Osteoblast (primary cell): ENCODE measurements around the gene PBX1. TPM values are rescaled to one million over a fixed set of nuclear protein-coding genes. Genes with fewer than 3 reads are reported as not detected.
A peak's percentile ranks its signal among the peaks of the same experiment; 100 is the strongest.

Source experiments
- DNase-seq: peaks from one replicate; pipeline ENCODE4 v3.0.0; 2011; ENCODE audit warnings: low spot score, mixed read lengths; ENCODE audit not compliant: insufficient read length; ENCODE audit errors: missing footprints
- H2AFZ ChIP-seq: 2 replicates; pipeline ENCODE4 v1.6.0; 2011; ENCODE audit warnings: mild to moderate bottlenecking, low read length
- H3K27ac ChIP-seq: 2 replicates; pipeline ENCODE4 v1.5.1; 2011; ENCODE audit warnings: mild to moderate bottlenecking, low read depth, low read length, moderate library complexity
- H3K27me3 ChIP-seq: 2 replicates; pipeline ENCODE4 v1.6.0; 2012; ENCODE audit warnings: mild to moderate bottlenecking, control low read depth, inconsistent platforms, low read length, moderate library complexity; ENCODE audit not compliant: insufficient read depth
- H3K36me3 ChIP-seq: 2 replicates; pipeline ENCODE4 v1.5.1; 2011; ENCODE audit warnings: mild to moderate bottlenecking, low read length, control low read depth, moderate library complexity; ENCODE audit not compliant: insufficient read depth
- H3K4me1 ChIP-seq: 2 replicates; pipeline ENCODE4 v1.5.1; 2011; ENCODE audit warnings: mild to moderate bottlenecking, low read length, control low read depth, moderate library complexity; ENCODE audit not compliant: insufficient read depth
- H3K4me2 ChIP-seq: 2 replicates; pipeline ENCODE4 v1.6.0; 2011; ENCODE audit warnings: mild to moderate bottlenecking, low read length; ENCODE audit not compliant: insufficient read depth
- H3K4me3 ChIP-seq: fragments of 200-600 bp; sonication (generic); 3 replicates; pipeline ENCODE4 v1.5.1; 2012; ENCODE audit warnings: mild to moderate bottlenecking, low read length, inconsistent platforms; ENCODE audit not compliant: insufficient read depth
- H3K79me2 ChIP-seq: 2 replicates; pipeline ENCODE4 v1.6.0; 2012; ENCODE audit warnings: mild to moderate bottlenecking, low read length, control low read depth, inconsistent platforms; ENCODE audit not compliant: insufficient read depth
- H3K9me3 ChIP-seq: 2 replicates; pipeline ENCODE4 v1.5.1; 2011; ENCODE audit warnings: low read depth, low read length, control low read depth
- H4K20me1 ChIP-seq: 2 replicates; pipeline ENCODE4 v1.6.0; 2012; ENCODE audit warnings: mild to moderate bottlenecking, low read length, control low read depth; ENCODE audit not compliant: insufficient read depth
- CTCF ChIP-seq: IDR thresholded peaks from 2 replicates; pipeline ENCODE4 v1.5.1; 2011; ENCODE audit warnings: mild to moderate bottlenecking, low read depth, low read length, moderate library complexity; ENCODE audit errors: extremely low read depth
- total RNA-seq: library from RNA; depleted of rRNA; stranded (reverse); fragments of >200 nt; gene quantifications from 2 replicates; pipeline ENCODE4 v1.2.3, GENCODE V29; 2012

The PBX1 gene
- total RNA-seq, 1 donor, result 10.1 TPM

- no peak overlapping the region for H3K27ac ChIP-seq
- no peak overlapping the region for H2AFZ ChIP-seq
- H4K20me1 ChIP-seq, result no peaks in the 10 kb centered on the region
- no peaks in the 10 kb centered on the region for H3K79me2 ChIP-seq
- no peak for TF ChIP-seq CTCF
- H3K27me3 ChIP-seq, result no peaks in the 10 kb centered on the region
- no peaks in the 10 kb centered on the region for H3K9me3 ChIP-seq
- peak overlapping the region; percentile 67 for H3K4me2 ChIP-seq
- no peaks in the 10 kb centered on the region for H3K36me3 ChIP-seq
- no peak for DNase-seq
- H3K4me3 ChIP-seq, result no peak overlapping the region
- H3K4me1 ChIP-seq, result peaks cover 4% of the 10 kb centered on the region
These were observed 28.9 kb downstream of the PBX1 start for GRCh38 chr1:164587617-164588501.

- H3K4me1 ChIP-seq, result peaks cover 4% of the 10 kb centered on the region
- H3K79me2 ChIP-seq, result no peaks in the 10 kb centered on the region
- no peaks in the 10 kb centered on the region for H4K20me1 ChIP-seq
- TF ChIP-seq CTCF, result no peak
- peak overlapping the region; percentile 73 for H2AFZ ChIP-seq
- peak overlapping the region; percentile 61 for H3K4me3 ChIP-seq
- no peaks in the 10 kb centered on the region for H3K36me3 ChIP-seq
- H3K27ac ChIP-seq, result no peak overlapping the region
- no peak for DNase-seq
- H3K27me3 ChIP-seq, result no peaks in the 10 kb centered on the region
- H3K9me3 ChIP-seq, result no peaks in the 10 kb centered on the region
- peak overlapping the region; percentile 67 for H3K4me2 ChIP-seq
These were observed 29.7 kb downstream of the PBX1 start for GRCh38 chr1:164588516-164589341.

GRCh38 chr1:164589408-164589807 is 30.4 kb downstream of the PBX1 start:
- H3K79me2 ChIP-seq, result no peaks in the 10 kb centered on the region
- no peak overlapping the region for H3K4me2 ChIP-seq
- no peaks in the 10 kb centered on the region for H3K27me3 ChIP-seq
- no peaks in the 10 kb centered on the region for H4K20me1 ChIP-seq
- DNase-seq, result no peak
- H3K9me3 ChIP-seq, result no peaks in the 10 kb centered on the region
- no peak for TF ChIP-seq CTCF
- H3K4me3 ChIP-seq, result no peak overlapping the region
- peaks cover 4% of the 10 kb centered on the region for H3K4me1 ChIP-seq
- no peak overlapping the region for H2AFZ ChIP-seq
- no peak overlapping the region for H3K27ac ChIP-seq
- H3K36me3 ChIP-seq, result no peaks in the 10 kb centered on the region

GRCh38 chr1:164589961-164590507 is 31.1 kb downstream of the PBX1 start:
- Histone ChIP-seq H3K27ac (no peak overlapping the region), H3K4me2 (no peak overlapping the region), H4K20me1 (no peaks in the 10 kb centered on the region), H3K4me3 (no peak overlapping the region), H3K79me2 (no peaks in the 10 kb centered on the region), H2AFZ (no peak overlapping the region), H3K36me3 (no peaks in the 10 kb centered on the region), H3K9me3 (no peaks in the 10 kb centered on the region), H3K27me3 (no peaks in the 10 kb centered on the region), H3K4me1 (peaks cover 4% of the 10 kb centered on the region)
- TF ChIP-seq CTCF, result no peak
- DNase-seq, result no peak
